GM12891 (cell line): ENCODE data around the gene MYLK3.

ENCODE experiments used
- PAX5 ChIP-seq: IDR thresholded peaks from 2 replicates; pipeline ENCODE4 v1.6.1; 2011; ENCODE audit warnings: low read length, moderate library complexity, mild to moderate bottlenecking; ENCODE audit not compliant: insufficient read depth, severe bottlenecking
- POLR2A ChIP-seq: IDR thresholded peaks from 2 replicates; pipeline ENCODE4 v1.6.1; 2011; ENCODE audit warnings: low read depth, low read length, control low read depth
- POLR2AphosphoS5 ChIP-seq: IDR thresholded peaks from 2 replicates; pipeline ENCODE4 v1.6.1; 2011; ENCODE audit warnings: low read depth, low read length, control low read depth
- POU2F2 ChIP-seq: IDR thresholded peaks from 2 replicates; pipeline ENCODE4 v1.6.1; 2011; ENCODE audit warnings: low read depth, mild to moderate bottlenecking, control low read depth, low read length, moderate library complexity
- SPI1 ChIP-seq: IDR thresholded peaks from 2 replicates; pipeline ENCODE4 v1.6.1; 2011; ENCODE audit warnings: low read depth, low read length, control low read depth
- TAF1 ChIP-seq: IDR thresholded peaks from 2 replicates; pipeline ENCODE4 v1.6.1; 2011; ENCODE audit warnings: low read depth, low read length, control low read depth

- TF ChIP-seq POLR2A (no peak), POLR2AphosphoS5 (no peak), TAF1 (no peak), PAX5 (no peak), SPI1 (no peak), POU2F2 (no peak)
Measured at GRCh38 chr16:46763147-46763546, 15.0 kb upstream of the MYLK3 start.
